Parietal lobe (tissue), 1 donor: ENCODE results near the gene ZNF536. TPM values are rescaled to one million over a fixed set of nuclear protein-coding genes. Genes with fewer than 3 reads are reported as not detected.

ENCODE experiments used
- total RNA-seq: library from RNA; depleted of rRNA; stranded (reverse); fragments of >200 nt; gene quantifications from one replicate; pipeline ENCODE4 v1.2.3, GENCODE V29; 2014

The ZNF536 gene
- total RNA-seq: 56.0 TPM

DNA sequence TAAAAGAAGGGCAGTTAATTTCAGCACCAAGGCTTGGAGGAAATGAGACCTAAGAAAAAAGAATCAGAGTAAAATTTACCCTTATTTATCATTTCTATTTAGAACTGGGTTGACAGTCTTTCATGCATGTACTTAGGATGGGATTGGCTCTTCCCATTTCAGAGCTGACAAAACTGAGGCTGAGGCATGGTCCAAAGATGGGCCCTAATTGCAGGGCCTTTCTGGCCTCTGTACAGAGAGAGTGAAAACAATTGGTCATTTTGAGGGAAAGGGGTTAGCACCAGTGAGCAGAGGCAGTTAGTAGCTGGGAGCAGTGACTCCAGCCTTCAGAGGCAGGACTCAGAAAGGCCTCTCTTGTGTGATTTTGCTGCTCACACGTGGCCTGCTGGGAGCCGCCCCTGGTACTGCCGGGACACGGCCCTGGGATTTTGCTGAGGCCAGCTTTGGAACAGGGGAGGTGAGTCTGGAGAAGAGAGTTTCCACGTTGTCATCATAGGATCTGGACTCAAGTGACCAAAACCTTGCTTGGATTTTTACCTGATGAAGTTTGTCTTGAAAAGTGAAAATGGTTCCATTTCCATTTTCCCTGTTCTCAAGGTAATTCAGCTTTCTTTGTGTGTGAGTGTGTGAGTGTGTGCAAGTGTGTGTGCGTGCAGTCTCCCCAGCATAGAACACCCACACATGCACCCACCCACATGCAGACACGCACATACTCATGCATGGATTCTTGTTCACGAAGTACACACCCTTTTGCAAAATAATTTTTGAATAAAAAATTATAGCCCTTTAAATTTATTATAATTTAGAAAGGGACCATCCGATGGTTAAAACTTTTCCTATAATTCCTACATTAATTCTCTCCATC lies at the start of gene ZNF536:
Gene ZNF536, plus strand, starts transcription at position 425 of the 865 bp plus-strand sequence. CDS start 71,179 bp downstream, outside the sequence.

